A549 (cell line): ENCODE data around the gene TRAM2.

ENCODE experiments used
- CBX8 ChIP-seq: fragments of 200-600 bp; sonication (generic); IDR thresholded peaks from 2 replicates; pipeline ENCODE4 v1.6.1; 2016
- CEBPB ChIP-seq, 2 experiments: fragments of >200 bp in 1 of 2; sonication (Bioruptor Twin) in 1 of 2; formaldehyde crosslinking in 1 of 2; IDR thresholded peaks; 2 replicates each; pipeline ENCODE4 v1.6.1; 2012 to 2016
- ELK1 ChIP-seq: fragments of 150-350 bp; IDR thresholded peaks from 2 replicates; pipeline ENCODE4 v1.6.1; 2014; ENCODE audit warnings: low read depth, mild to moderate bottlenecking, low read length
- EP300 ChIP-seq, 2 experiments: fragments of >200 bp; sonication (Bioruptor Twin); formaldehyde crosslinking; IDR thresholded peaks; 2 replicates in 1 of 2; 3 replicates in 1 of 2; pipeline ENCODE4 v1.6.1; 2016 to 2017
- JUN ChIP-seq, 2 experiments: fragments of >200 bp; sonication (Bioruptor Twin); formaldehyde crosslinking; IDR thresholded peaks; 2 replicates in 1 of 2; 3 replicates in 1 of 2; pipeline ENCODE4 v1.6.1; 2016 to 2017
- MAX ChIP-seq: IDR thresholded peaks from 2 replicates; pipeline ENCODE4 v1.6.1; 2012
- PHF8 ChIP-seq: fragments of 200-600 bp; sonication (generic); IDR thresholded peaks from 2 replicates; pipeline ENCODE4 v1.6.1; 2016; ENCODE audit warnings: low read depth, mild to moderate bottlenecking, antibody characterized with exemption, moderate library complexity, borderline replicate concordance
- POLR2A ChIP-seq: IDR thresholded peaks from 2 replicates; pipeline ENCODE4 v1.6.1; 2012; ENCODE audit warnings: mild to moderate bottlenecking, low read length
- RARB ChIP-seq: fragments of 250-450 bp; sonication (Bioruptor Pico); IDR thresholded peaks from 2 replicates; pipeline ENCODE4 v1.8.0; 2021; ENCODE audit warnings: mild to moderate bottlenecking, moderate library complexity
- SMC3 ChIP-seq: fragments of >200 bp; sonication (Bioruptor Twin); formaldehyde crosslinking; IDR thresholded peaks from 3 replicates; pipeline ENCODE4 v1.6.1; 2018; ENCODE audit warnings: inconsistent platforms
- TF ChIP-seq, protein P1 (sequence below): fragments of >200 bp; sonication (Bioruptor Twin); formaldehyde crosslinking; IDR thresholded peaks from 3 replicates; pipeline ENCODE4 v1.5.1; 2016
- TF ChIP-seq, protein P2 (sequence below): IDR thresholded peaks from 2 replicates; pipeline ENCODE4 v1.6.1; 2012

DNA sequence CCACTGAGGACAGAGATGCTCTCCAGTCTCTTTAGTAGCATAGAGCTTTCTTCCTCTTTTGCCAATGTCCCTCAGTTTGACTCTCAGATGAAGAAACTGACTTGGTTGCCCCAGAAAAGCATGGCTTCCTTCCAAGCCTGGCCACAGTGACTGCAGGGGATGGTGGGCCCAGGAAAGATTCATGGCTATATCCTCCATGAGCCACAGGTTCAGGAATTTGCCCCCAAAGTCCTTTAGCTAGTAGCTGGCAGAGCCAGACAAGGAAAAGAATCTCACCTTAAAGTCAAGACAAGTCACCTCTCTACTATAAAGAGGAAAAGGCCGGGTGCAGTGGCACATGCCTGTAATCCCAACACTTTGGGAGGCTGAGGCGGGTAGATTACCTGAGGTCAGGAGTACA is 43.4 kb downstream of the TRAM2 start:
- TF ChIP-seq, protein P1, sequence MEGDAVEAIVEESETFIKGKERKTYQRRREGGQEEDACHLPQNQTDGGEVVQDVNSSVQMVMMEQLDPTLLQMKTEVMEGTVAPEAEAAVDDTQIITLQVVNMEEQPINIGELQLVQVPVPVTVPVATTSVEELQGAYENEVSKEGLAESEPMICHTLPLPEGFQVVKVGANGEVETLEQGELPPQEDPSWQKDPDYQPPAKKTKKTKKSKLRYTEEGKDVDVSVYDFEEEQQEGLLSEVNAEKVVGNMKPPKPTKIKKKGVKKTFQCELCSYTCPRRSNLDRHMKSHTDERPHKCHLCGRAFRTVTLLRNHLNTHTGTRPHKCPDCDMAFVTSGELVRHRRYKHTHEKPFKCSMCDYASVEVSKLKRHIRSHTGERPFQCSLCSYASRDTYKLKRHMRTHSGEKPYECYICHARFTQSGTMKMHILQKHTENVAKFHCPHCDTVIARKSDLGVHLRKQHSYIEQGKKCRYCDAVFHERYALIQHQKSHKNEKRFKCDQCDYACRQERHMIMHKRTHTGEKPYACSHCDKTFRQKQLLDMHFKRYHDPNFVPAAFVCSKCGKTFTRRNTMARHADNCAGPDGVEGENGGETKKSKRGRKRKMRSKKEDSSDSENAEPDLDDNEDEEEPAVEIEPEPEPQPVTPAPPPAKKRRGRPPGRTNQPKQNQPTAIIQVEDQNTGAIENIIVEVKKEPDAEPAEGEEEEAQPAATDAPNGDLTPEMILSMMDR = no peak
- TF ChIP-seq PHF8 (no peak), RARB (CRISPR knock-in tag) (no peak), EP300 (IDR thresholded peaks at IDR 0.05) (no peak), SMC3 (no peak), POLR2A (no peak), MAX (no peak), ELK1 (no peak), JUN (IDR thresholded peaks at IDR 0.05) (no peak), CBX8 (no peak), CEBPB (IDR thresholded peaks at IDR 0.05) (no peak)
- TF ChIP-seq, protein P2, sequence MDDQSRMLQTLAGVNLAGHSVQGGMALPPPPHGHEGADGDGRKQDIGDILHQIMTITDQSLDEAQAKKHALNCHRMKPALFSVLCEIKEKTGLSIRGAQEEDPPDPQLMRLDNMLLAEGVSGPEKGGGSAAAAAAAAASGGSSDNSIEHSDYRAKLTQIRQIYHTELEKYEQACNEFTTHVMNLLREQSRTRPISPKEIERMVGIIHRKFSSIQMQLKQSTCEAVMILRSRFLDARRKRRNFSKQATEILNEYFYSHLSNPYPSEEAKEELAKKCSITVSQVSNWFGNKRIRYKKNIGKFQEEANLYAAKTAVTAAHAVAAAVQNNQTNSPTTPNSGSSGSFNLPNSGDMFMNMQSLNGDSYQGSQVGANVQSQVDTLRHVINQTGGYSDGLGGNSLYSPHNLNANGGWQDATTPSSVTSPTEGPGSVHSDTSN = no peak
